ENCODE data around the gene VPS9D1.
A peak's percentile ranks its signal among the peaks of the same experiment; 100 is the strongest.
"Not testable (repeated sequence)": the region's sequence is repeated elsewhere in the genome, so short reads cannot be mapped to it uniquely, and the experiment has no call there.

Gene VPS9D1

GRCh38 chr16:89693931-89694783 is 26.5 kb downstream of the VPS9D1 start:
- DNase-seq (ENCODE audit: low read depth) = no peak

- no peak for DNase-seq (ENCODE audit: low read depth)
Measured at GRCh38 chr16:89693289-89693731, 27.4 kb downstream of the VPS9D1 start.

- DNase-seq (ENCODE audit: low read depth) = no peak
Measured at GRCh38 chr16:89691986-89692569, 28.6 kb downstream of the VPS9D1 start.

- DNase-seq (ENCODE audit: low read depth) = no peak
Measured at GRCh38 chr16:89691231-89691985, 29.3 kb downstream of the VPS9D1 start.

- no peak for DNase-seq (ENCODE audit: low read depth)
Measured at GRCh38 chr16:89690392-89690901, 30.3 kb downstream of the VPS9D1 start.

GRCh38 chr16:89689621-89690020 is 31.1 kb downstream of the VPS9D1 start:
- not testable (repeated sequence) for DNase-seq (ENCODE audit: low read depth)

- no peak for DNase-seq (ENCODE audit: low read depth)
Measured at GRCh38 chr16:89689142-89689541, 31.6 kb downstream of the VPS9D1 start.

- no peak for DNase-seq (ENCODE audit: low read depth)
Measured at GRCh38 chr16:89688395-89688794, 32.3 kb downstream of the VPS9D1 start.

GRCh38 chr16:89687092-89687940 is 33.4 kb downstream of the VPS9D1 start:
- DNase-seq (ENCODE audit: low read depth) = peak; percentile 60

- peak; percentile 77 for DNase-seq (ENCODE audit: low read depth)
Measured at GRCh38 chr16:89686520-89687091, 34.1 kb downstream of the VPS9D1 start, which contains the start of gene CDK10. Gene CDK10, plus strand, starts transcription at chr16:89686689. Its CDS starts 22 bp downstream, at chr16:89686711.

GRCh38 chr16:89685916-89686315 is 34.8 kb downstream of the VPS9D1 start:
- DNase-seq (ENCODE audit: low read depth) = no peak

- no peak for DNase-seq (ENCODE audit: low read depth)
Measured at GRCh38 chr16:89678258-89678657, 42.4 kb downstream of the VPS9D1 start.

- DNase-seq (ENCODE audit: low read depth) = no peak
Measured at GRCh38 chr16:89672177-89672941, 48.3 kb downstream of the VPS9D1 start.

GRCh38 chr16:89671565-89671964 is 49.1 kb downstream of the VPS9D1 start:
- not testable (repeated sequence) for DNase-seq (ENCODE audit: low read depth)

- peak; percentile 73 for DNase-seq (ENCODE audit: low read depth)
Measured at GRCh38 chr16:89670496-89671431, 49.9 kb downstream of the VPS9D1 start.

- DNase-seq (ENCODE audit: low read depth) = no peak
Measured at GRCh38 chr16:89669755-89670154, 50.9 kb downstream of the VPS9D1 start.

- DNase-seq (ENCODE audit: low read depth) = no peak
Measured at GRCh38 chr16:89668790-89669158, 51.9 kb downstream of the VPS9D1 start.

GRCh38 chr16:89667633-89668032 is 53.1 kb downstream of the VPS9D1 start:
- DNase-seq (ENCODE audit: low read depth) = no peak

GRCh38 chr16:89667000-89667399 is 53.7 kb downstream of the VPS9D1 start:
- DNase-seq (ENCODE audit: low read depth) = peak; percentile 50

Measured in iris pigment epithelial cell (primary cell).